HCT116 (cell line): Measurements from ENCODE around the gene PRICKLE2. TPM values are rescaled to one million over a fixed set of nuclear protein-coding genes. Genes with fewer than 3 reads are reported as not detected.

Source experiments
- ATAC-seq: fragments of 200-7000 bp; cut with Tn5 transposase; 2 replicates; pipeline ENCODE4 v1.9.1; 2020; ENCODE audit warnings: mild to moderate bottlenecking, moderate library complexity
- BruUV-seq: library from RNA; stranded (reverse); fragments of 400-500 nt; replicated peaks from 2 replicates; lab custom pipeline; 2021; lab: Mats Ljungman, UMichigan
- CTCF ChIA-PET: fragments of 300-600 bp; sonication (Branson Sonifier 250); formaldehyde crosslinking; loops from one replicate; lab custom pipeline; 2021; ENCODE audit warnings: antibody characterized with exemption; lab: Charles Lee
- POLR2A ChIA-PET: fragments of 300-600, 350-600 bp; sonication (Branson Sonifier 250); formaldehyde crosslinking; loops from one replicate; lab custom pipeline; 2021; ENCODE audit warnings: antibody characterized with exemption; lab: Charles Lee
- RAD21 ChIA-PET, 2 experiments: fragments of 300-600 bp; sonication (Branson Sonifier 250); formaldehyde crosslinking; loops; one replicate each; lab custom pipeline; 2023; ENCODE audit warnings: low total read pairs in 2 of 2; ENCODE audit not compliant: uncharacterized antibody in 2 of 2, unreplicated experiment in 2 of 2, low non-redundant PET in 1 of 2; lab: Charles Lee
- DNase-seq: peaks from one replicate; pipeline ENCODE4 v3.0.0-alpha.2; 2010; ENCODE audit warnings: low read depth, low spot score
- H2AFZ ChIP-seq: fragments of 200-600 bp; shearing (Covaris generic), sonication (generic); 2 replicates; pipeline ENCODE4 v1.6.1; 2017; ENCODE audit warnings: low read depth, mixed run types, mixed read lengths, antibody characterized with exemption, low read length; ENCODE audit not compliant: poor library complexity, severe bottlenecking
- H3K27ac ChIP-seq: 2 replicates; pipeline ENCODE4 v1.5.1; 2012; ENCODE audit warnings: low read depth, low read length
- H3K27me3 ChIP-seq: fragments of 200-600 bp; sonication (generic); 2 replicates; pipeline ENCODE4 v1.6.1; 2016; ENCODE audit warnings: mixed run types, low read length, mixed read lengths; ENCODE audit not compliant: insufficient read depth
- H3K36me3 ChIP-seq, 2 experiments: fragments of 200-500 bp in 1 of 2; fragments of 200-600 bp in 1 of 2; sonication (Bioruptor generic) in 1 of 2; sonication (generic) in 1 of 2; 2 replicates each; pipeline versions ENCODE4 v1.5.1 to v1.6.1; 2014 to 2016; ENCODE audit warnings: low read length in 2 of 2, inconsistent platforms in 1 of 2, mixed read lengths in 1 of 2, mixed run types in 1 of 2; ENCODE audit not compliant: insufficient read depth in 2 of 2, control insufficient read depth in 1 of 2
- H3K4me1 ChIP-seq, 2 experiments: fragments of 200-600 bp in 1 of 2; sonication (generic) in 1 of 2; 2 replicates each; pipeline versions ENCODE4 v1.5.1 to v1.6.1; 2012 to 2017; ENCODE audit warnings: low read length in 2 of 2, inconsistent platforms in 1 of 2, mild to moderate bottlenecking in 1 of 2, mixed read lengths in 1 of 2, mixed run types in 1 of 2, moderate library complexity in 1 of 2; ENCODE audit not compliant: insufficient read depth in 2 of 2, control insufficient read depth in 1 of 2
- H3K4me2 ChIP-seq: fragments of 200-600 bp; sonication (generic); 2 replicates; pipeline ENCODE4 v1.6.1; 2017; ENCODE audit warnings: mixed run types, low read length, mixed read lengths
- H3K4me3 ChIP-seq, 2 experiments: fragments of 200-600 bp in 1 of 2; sonication (generic) in 1 of 2; replicated peaks in 1 of 2; 2 replicates each; pipeline ENCODE4 v1.5.1; 2011 to 2016; ENCODE audit warnings: low read length in 2 of 2, control low read depth in 1 of 2, low read depth in 1 of 2, mild to moderate bottlenecking in 1 of 2, mixed read lengths in 1 of 2, mixed run types in 1 of 2
- H3K79me2 ChIP-seq: fragments of 200-600 bp; sonication (generic); 2 replicates; pipeline ENCODE4 v1.6.1; 2017; ENCODE audit warnings: mild to moderate bottlenecking, mixed run types, low read length, moderate library complexity, mixed read lengths; ENCODE audit not compliant: insufficient read depth
- H3K9ac ChIP-seq: fragments of 200-600 bp; sonication (generic); 2 replicates; pipeline ENCODE4 v1.6.1; 2016; ENCODE audit warnings: low read length, mixed read lengths
- H3K9me2 ChIP-seq: fragments of 200-600 bp; sonication (generic), shearing (Covaris generic); 2 replicates; pipeline ENCODE4 v1.6.1; 2017; ENCODE audit warnings: mixed run types, mild to moderate bottlenecking, moderate library complexity; ENCODE audit not compliant: insufficient read depth
- H3K9me3 ChIP-seq, 2 experiments: fragments of 200-500 bp in 1 of 2; fragments of 200-600 bp in 1 of 2; sonication (Bioruptor generic) in 1 of 2; sonication (generic) in 1 of 2; 2 replicates each; pipeline ENCODE4 v1.6.1; 2014 to 2017; ENCODE audit warnings: low read length in 2 of 2, mixed read lengths in 2 of 2, inconsistent platforms in 1 of 2, low read depth in 1 of 2, mild to moderate bottlenecking in 1 of 2, mixed run types in 1 of 2, moderate library complexity in 1 of 2; ENCODE audit not compliant: control insufficient read depth in 1 of 2, insufficient read depth in 1 of 2
- H4K20me1 ChIP-seq: fragments of 200-600 bp; sonication (generic), shearing (Covaris generic); 2 replicates; pipeline ENCODE4 v1.6.1; 2017; ENCODE audit warnings: mixed run types, mild to moderate bottlenecking, moderate library complexity; ENCODE audit not compliant: insufficient read depth
- CEBPB ChIP-seq: IDR thresholded peaks from 2 replicates; pipeline ENCODE4 v1.6.1; 2012; ENCODE audit warnings: low read depth
- CTCF ChIP-seq, 3 experiments: fragments of 200-600 bp in 1 of 3; sonication (generic) in 1 of 3; IDR thresholded peaks in 2 of 3; conservative IDR thresholded peaks in 1 of 3; 2 replicates each; pipeline ENCODE4 v1.5.1; 2012 to 2017; ENCODE audit warnings: low read depth in 2 of 3, low read length in 2 of 3, antibody characterized with exemption in 1 of 3, borderline replicate concordance in 1 of 3, control low read depth in 1 of 3, mild to moderate bottlenecking in 1 of 3, mixed read lengths in 1 of 3, mixed run types in 1 of 3, moderate library complexity in 1 of 3; ENCODE audit not compliant: insufficient read depth in 1 of 3
- ELF1 ChIP-seq: IDR thresholded peaks from 2 replicates; pipeline ENCODE4 v1.6.1; 2012; ENCODE audit warnings: low read depth, borderline replicate concordance
- EZH2 ChIP-seq: fragments of 200-600 bp; sonication (generic); IDR thresholded peaks from 2 replicates; pipeline ENCODE4 v1.6.1; 2017; ENCODE audit warnings: antibody characterized with exemption, mixed run types
- FOSL1 ChIP-seq: IDR thresholded peaks from 2 replicates; pipeline ENCODE4 v1.6.1; 2012; ENCODE audit warnings: low read depth
- JUND ChIP-seq: IDR thresholded peaks from 2 replicates; pipeline ENCODE4 v1.6.1; 2012
- POLR2A ChIP-seq: IDR thresholded peaks from 2 replicates; pipeline ENCODE4 v1.7.0; 2011; ENCODE audit warnings: borderline replicate concordance; ENCODE audit not compliant: insufficient read depth, insufficient read length; ENCODE audit errors: extremely low read depth
- SIN3A ChIP-seq: IDR thresholded peaks from 2 replicates; pipeline ENCODE4 v1.6.1; 2012; ENCODE audit warnings: low read depth
- ZFX ChIP-seq: fragments of 450-650 bp; IDR thresholded peaks from 2 replicates; pipeline ENCODE4 v1.6.1; 2017
- ZNF274 ChIP-seq: fragments of 200-500 bp; sonication (Bioruptor generic); IDR thresholded peaks from 2 replicates; pipeline ENCODE4 v1.6.1; 2014; ENCODE audit warnings: mild to moderate bottlenecking, low read depth, low read length, inconsistent platforms
- intact Hi-C: fragments of 100-400 bp; cut with micrococcal nuclease; formaldehyde crosslinking; loops from 2 replicates; pipeline ENCODE4 v1.10.0; 2022
- total RNA-seq: library from RNA; stranded (reverse); gene quantifications from one replicate; pipeline ENCODE4 v1.2.1, GENCODE V29; 2021; ENCODE audit not compliant: unreplicated experiment

Gene PRICKLE2
- total RNA-seq, 1 experiment from 2014 or later = 0.05 TPM

DNA sequence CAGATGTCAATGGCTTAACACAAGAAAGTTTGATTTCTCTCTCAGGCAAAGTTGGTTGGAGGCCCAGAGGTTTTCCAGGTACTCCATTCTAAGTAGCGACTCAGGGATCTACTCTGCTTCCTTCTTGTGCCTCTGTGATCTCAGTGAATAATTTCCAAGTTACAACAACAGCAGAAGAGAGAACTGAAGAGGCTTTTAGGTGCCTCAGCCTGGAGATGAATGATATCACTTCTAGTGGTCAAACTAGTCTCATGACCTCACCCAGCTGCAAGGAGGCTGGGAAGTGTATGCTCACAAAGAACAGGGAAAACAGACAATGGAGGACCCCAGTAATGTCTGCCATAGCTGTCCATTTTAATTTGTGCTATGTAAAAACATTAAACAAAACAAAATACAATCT lies 4.6 kb upstream of the PRICKLE2 start:
- CTCF ChIA-PET = no interaction called here

GRCh38 chr3:64228110-64228509 lies 2.8 kb upstream of the PRICKLE2 start:
- RAD21 ChIA-PET = no interaction called here
- CTCF ChIA-PET = interaction anchor here (0.7 kb wide), 1 partner anchor 16 kb away, joined by 3 read pairs; no protein-coding TSS in a partner anchor
- Histone ChIP-seq H3K9ac (no peak overlapping the region), H3K36me3 (no peaks in the 10 kb centered on the region), H3K4me3 (no peak overlapping the region), H3K4me1 (no peaks in the 10 kb centered on the region), H3K9me2 (no peaks in the 10 kb centered on the region), H3K79me2 (no peaks in the 10 kb centered on the region), H3K4me2 (no peak overlapping the region), H2AFZ (no peak overlapping the region), H3K27ac (no peak overlapping the region), H3K27me3 (peaks cover 25% of the 10 kb centered on the region), H4K20me1 (no peaks in the 10 kb centered on the region), H3K9me3 (no peaks in the 10 kb centered on the region)
- TF ChIP-seq FOSL1 (no peak), CEBPB (no peak), ELF1 (no peak), ZNF274 (no peak), SIN3A (no peak), ZFX (no peak), JUND (no peak)
- ATAC-seq (no peak), DNase-seq (no peak)
- BruUV-seq = no TSS peak
- intact Hi-C loops = no loop called here
- POLR2A ChIA-PET = no interaction called here

More for the DNA sequence above, 4.6 kb upstream of the PRICKLE2 start:
- no peaks in the 10 kb centered on the region for H3K79me2 ChIP-seq
- peaks cover 28% of the 10 kb centered on the region for H3K27me3 ChIP-seq
- DNase-seq (no peak), ATAC-seq (no peak)
- intact Hi-C loops = no loop called here
- no peak overlapping the region for H3K4me2 ChIP-seq
- H3K9ac ChIP-seq = no peak overlapping the region
- BruUV-seq = no TSS peak
- no peaks in the 10 kb centered on the region for H4K20me1 ChIP-seq
- no peaks in the 10 kb centered on the region for H3K9me2 ChIP-seq
- H3K4me1 ChIP-seq = no peaks in the 10 kb centered on the region
- TF ChIP-seq ELF1 (no peak), CTCF (IDR thresholded peaks at IDR 0.05 in 2 of 3, conservative IDR thresholded peaks at IDR 0.05 in 1 of 3; ENCODE audit: borderline replicate concordance in 1 of 3, insufficient read depth in 1 of 3, low read depth in 2 of 3, low read length in 2 of 3) (no peak), POLR2A (no peak), CEBPB (no peak), EZH2 (no peak), ZFX (no peak), JUND (no peak)
- H3K9me3 ChIP-seq = no peaks in the 10 kb centered on the region
- no peak overlapping the region for H3K27ac ChIP-seq
- no peak overlapping the region for H2AFZ ChIP-seq
- no peaks in the 10 kb centered on the region for H3K36me3 ChIP-seq
- ChIA-PET POLR2A (no interaction called here), RAD21 (no interaction called here)
- H3K4me3 ChIP-seq = no peak overlapping the region
